ENCODE data around the gene ZNF483. TPM values are rescaled to one million over a fixed set of nuclear protein-coding genes. Genes with fewer than 3 reads are reported as not detected.

The ZNF483 gene
- total and polyA plus RNA-seq, 9 of the 15 experiments (the other 6 are each of a cell fraction or from before 2014, with no cell fraction given) = 0.04 to 1.0 (median 0.38) TPM

GRCh38 chr9:111597852-111598732, 73.1 kb downstream of the ZNF483 start (continued):
- TF ChIP-seq REST (IDR thresholded peaks at IDR 0.05; ENCODE audit: borderline replicate concordance) = peak; percentile 65; the same call in 1 of the 2 replicates
- no peak for TF ChIP-seq REST (CRISPR knock-in tag; IDR thresholded peaks at IDR 0.05; ENCODE audit: low read depth)
- peak; percentile 72 for TF ChIP-seq RFX1 (IDR thresholded peaks at IDR 0.05)
- TF ChIP-seq ZNF639 (CRISPR knock-in tag; conservative IDR thresholded peaks at IDR 0.05 in 1 of 2, IDR thresholded peaks at IDR 0.05 in 1 of 2) = no peak
- peak; percentile 99 for TF ChIP-seq ZNF384 (IDR thresholded peaks at IDR 0.05; ENCODE audit: low read depth, low read length)
- no peak for TF ChIP-seq HDAC8 (tag; IDR thresholded peaks at IDR 0.05)

Measured in K562 (cell line).